ENCODE measurements around the gene SLC7A6OS. TPM values are rescaled to one million over a fixed set of nuclear protein-coding genes. Genes with fewer than 3 reads are reported as not detected.

Gene SLC7A6OS
- total RNA-seq, 1 experiment from 2014 or later: 24.5 TPM

GRCh38 chr16:68351991-68352431 is 41.3 kb upstream of the SLC7A6OS start:
- H3K9me3 Mint-ChIP-seq: no peaks in the 10 kb centered on the region; a peak in 1 of 5 replicates
- Histone ChIP-seq H3K27ac (ENCODE audit: insufficient read length, low read depth, low read length) (no peak overlapping the region), H4K5ac (ENCODE audit: insufficient read length, low read depth, low read length) (no peak overlapping the region), H3K56ac (ENCODE audit: insufficient read length, low read depth, low read length) (no peak overlapping the region), H4K8ac (replicated peaks; ENCODE audit: insufficient read length, low read depth, low read length) (no peak overlapping the region), H3K79me1 (ENCODE audit: insufficient read depth, low read depth, low read length, poor library complexity, severe bottlenecking) (no peaks in the 10 kb centered on the region), H2BK20ac (ENCODE audit: low read depth, low read length, poor library complexity, severe bottlenecking) (no peak overlapping the region), H3K4ac (ENCODE audit: low read depth, low read length) (no peak overlapping the region), H3K9ac (ENCODE audit: extremely low read depth, insufficient read length, low read length) (no peak overlapping the region), H3K4me1 (ENCODE audit: insufficient read depth, low read length) (no peaks in the 10 kb centered on the region), H2BK5ac (ENCODE audit: insufficient read length, low read length) (no peak overlapping the region), H3K27me3 (ENCODE audit: insufficient read depth, low read length) (no peaks in the 10 kb centered on the region), H4K20me1 (ENCODE audit: control insufficient read depth, insufficient read depth, insufficient read length) (peaks cover 3% of the 10 kb centered on the region), H3K79me2 (ENCODE audit: insufficient read depth, low read length) (no peaks in the 10 kb centered on the region), H3K23ac (ENCODE audit: insufficient read length, low read depth, low read length) (no peak overlapping the region), H3K18ac (ENCODE audit: insufficient read length, low read depth, low read length) (no peak overlapping the region), H2BK12ac (ENCODE audit: insufficient read length, low read depth, low read length) (no peak overlapping the region), H2BK15ac (ENCODE audit: low read depth, low read length) (no peak overlapping the region), H2AK5ac (ENCODE audit: insufficient read length, low read length) (no peak overlapping the region), H3K14ac (ENCODE audit: insufficient read depth, low read length) (no peak overlapping the region), H3T11ph (ENCODE audit: low read length) (no peak overlapping the region), H3K23me2 (ENCODE audit: insufficient read length, low read depth, low read length, poor library complexity, severe bottlenecking) (no peaks in the 10 kb centered on the region), H2AFZ (ENCODE audit: low read length) (no peak overlapping the region), H2BK120ac (ENCODE audit: low read depth, low read length, poor library complexity, severe bottlenecking) (no peak overlapping the region), H3K4me2 (ENCODE audit: insufficient read depth, insufficient read length, low read length) (no peak overlapping the region), H4K91ac (ENCODE audit: insufficient read length, low read depth, low read length) (no peak overlapping the region), H3K9me3 (ENCODE audit: control insufficient read depth, low read depth, low read length) (no peaks in the 10 kb centered on the region)
- H3K36me3 Mint-ChIP-seq (ENCODE audit: insufficient read depth in 1 of 3, low read depth in 3 of 3): peaks cover 18 to 69% (median 67%) of the 10 kb centered on the region in 3 experiments; a peak in 6 of 7 replicates
- no peak for DNase-seq
- TF ChIP-seq, protein P1, sequence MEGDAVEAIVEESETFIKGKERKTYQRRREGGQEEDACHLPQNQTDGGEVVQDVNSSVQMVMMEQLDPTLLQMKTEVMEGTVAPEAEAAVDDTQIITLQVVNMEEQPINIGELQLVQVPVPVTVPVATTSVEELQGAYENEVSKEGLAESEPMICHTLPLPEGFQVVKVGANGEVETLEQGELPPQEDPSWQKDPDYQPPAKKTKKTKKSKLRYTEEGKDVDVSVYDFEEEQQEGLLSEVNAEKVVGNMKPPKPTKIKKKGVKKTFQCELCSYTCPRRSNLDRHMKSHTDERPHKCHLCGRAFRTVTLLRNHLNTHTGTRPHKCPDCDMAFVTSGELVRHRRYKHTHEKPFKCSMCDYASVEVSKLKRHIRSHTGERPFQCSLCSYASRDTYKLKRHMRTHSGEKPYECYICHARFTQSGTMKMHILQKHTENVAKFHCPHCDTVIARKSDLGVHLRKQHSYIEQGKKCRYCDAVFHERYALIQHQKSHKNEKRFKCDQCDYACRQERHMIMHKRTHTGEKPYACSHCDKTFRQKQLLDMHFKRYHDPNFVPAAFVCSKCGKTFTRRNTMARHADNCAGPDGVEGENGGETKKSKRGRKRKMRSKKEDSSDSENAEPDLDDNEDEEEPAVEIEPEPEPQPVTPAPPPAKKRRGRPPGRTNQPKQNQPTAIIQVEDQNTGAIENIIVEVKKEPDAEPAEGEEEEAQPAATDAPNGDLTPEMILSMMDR (conservative IDR thresholded peaks at IDR 0.05): no peak
- H3K27ac Mint-ChIP-seq: no peak overlapping the region; a peak in 2 of 7 replicates
- 0 out of 4 replicates have a peak, but pooled peaks cover 0 to 2% of the 10 kb centered on the region in 2 experiments for H3K4me1 Mint-ChIP-seq
- no CpG with 5 or more reads among the region's 11 CpGs for WGBS (ENCODE audit: extremely low coverage, insufficient read length, low lambda C conversion rate)
- no peak overlapping the region for H3K4me3 Mint-ChIP-seq
- no peaks in the 10 kb centered on the region for H3K27me3 Mint-ChIP-seq (ENCODE audit: low read depth)
